ENCODE results near the gene DLG2. TPM values are rescaled to one million over a fixed set of nuclear protein-coding genes. Genes with fewer than 3 reads are reported as not detected.

The DLG2 gene
- total RNA-seq, 4 donors from 2014 or later = 1.3 to 4.7 (median 2.4) TPM

GRCh38 chr11:84165139-84165538, 1462.0 kb downstream of the DLG2 start:
- Histone ChIP-seq H3K4me1 (no peaks in the 10 kb centered on the region), H3K36me3 (no peaks in the 10 kb centered on the region), H3K27ac (no peak overlapping the region), H3K27me3 (no peaks in the 10 kb centered on the region), H3K9me3 (no peaks in the 10 kb centered on the region), H3K4me3 (no peak overlapping the region)
- ATAC-seq (no peak), DNase-seq (no peak)
- in situ Hi-C loops (cut with MboI; ENCODE audit: low sequenced_read_pairs in 4 of 4) = no loop called here
- intact Hi-C loops (cut with DNase I; ENCODE audit: low total_unique reads) = no loop called here
- TF ChIP-seq POLR2A (IDR thresholded peaks at IDR 0.05) = no peak
- no peak for TF ChIP-seq CTCF (IDR thresholded peaks at IDR 0.05 in 4 of 5, conservative IDR thresholded peaks at IDR 0.05 in 1 of 5)

GRCh38 chr11:84164728-84165127, 1462.4 kb downstream of the DLG2 start:
- intact Hi-C loops (cut with DNase I; ENCODE audit: low total_unique reads) (no loop called here), in situ Hi-C loops (cut with MboI; ENCODE audit: low sequenced_read_pairs in 4 of 4) (no loop called here)
- Histone ChIP-seq H3K27me3 (no peaks in the 10 kb centered on the region), H3K9me3 (no peaks in the 10 kb centered on the region), H3K36me3 (no peaks in the 10 kb centered on the region), H3K4me1 (no peaks in the 10 kb centered on the region), H3K4me3 (no peak overlapping the region), H3K27ac (no peak overlapping the region)
- TF ChIP-seq CTCF (IDR thresholded peaks at IDR 0.05 in 4 of 5, conservative IDR thresholded peaks at IDR 0.05 in 1 of 5) = no peak
- no peak for TF ChIP-seq POLR2A (IDR thresholded peaks at IDR 0.05)
- DNase-seq = no peak
- ATAC-seq = no peak

- no peak overlapping the region for H3K27ac ChIP-seq
- in situ Hi-C loops (cut with MboI; ENCODE audit: low sequenced_read_pairs in 4 of 4) = no loop called here
- intact Hi-C loops (cut with DNase I; ENCODE audit: low total_unique reads) = no loop called here
- TF ChIP-seq POLR2A (IDR thresholded peaks at IDR 0.05) = no peak
- no peak for TF ChIP-seq CTCF (IDR thresholded peaks at IDR 0.05 in 4 of 5, conservative IDR thresholded peaks at IDR 0.05 in 1 of 5)
- no peaks in the 10 kb centered on the region for H3K27me3 ChIP-seq
- ATAC-seq (no peak), DNase-seq (no peak)
- no peaks in the 10 kb centered on the region for H3K4me1 ChIP-seq
- H3K36me3 ChIP-seq = no peaks in the 10 kb centered on the region
- H3K4me3 ChIP-seq = no peak overlapping the region
- no peaks in the 10 kb centered on the region for H3K9me3 ChIP-seq
Observed at GRCh38 chr11:84163116-84163515, 1464.0 kb downstream of the DLG2 start.

GRCh38 chr11:84157639-84158038, 1469.5 kb downstream of the DLG2 start:
- DNase-seq (no peak), ATAC-seq (no peak)
- Histone ChIP-seq H3K4me3 (no peak overlapping the region), H3K36me3 (no peaks in the 10 kb centered on the region), H3K27me3 (no peaks in the 10 kb centered on the region), H3K27ac (no peak overlapping the region), H3K9me3 (no peaks in the 10 kb centered on the region), H3K4me1 (no peaks in the 10 kb centered on the region)
- TF ChIP-seq CTCF (IDR thresholded peaks at IDR 0.05 in 4 of 5, conservative IDR thresholded peaks at IDR 0.05 in 1 of 5) (no peak), POLR2A (IDR thresholded peaks at IDR 0.05) (no peak)
- intact Hi-C loops (cut with DNase I; ENCODE audit: low total_unique reads) (no loop called here), in situ Hi-C loops (cut with MboI; ENCODE audit: low sequenced_read_pairs in 4 of 4) (no loop called here)

GRCh38 chr11:84146826-84147225, 1480.3 kb downstream of the DLG2 start:
- TF ChIP-seq POLR2A (IDR thresholded peaks at IDR 0.05) (no peak), CTCF (IDR thresholded peaks at IDR 0.05 in 4 of 5, conservative IDR thresholded peaks at IDR 0.05 in 1 of 5) (no peak)
- Histone ChIP-seq H3K9me3 (no peaks in the 10 kb centered on the region), H3K27ac (no peak overlapping the region), H3K4me3 (no peak overlapping the region), H3K4me1 (no peaks in the 10 kb centered on the region), H3K36me3 (no peaks in the 10 kb centered on the region), H3K27me3 (no peaks in the 10 kb centered on the region)
- in situ Hi-C loops (cut with MboI; ENCODE audit: low sequenced_read_pairs in 4 of 4) (no loop called here), intact Hi-C loops (cut with DNase I; ENCODE audit: low total_unique reads) (no loop called here)
- no peak for ATAC-seq
- no peak for DNase-seq
